ENCODE data around the gene BHLHA9. TPM values are rescaled to one million over a fixed set of nuclear protein-coding genes. Genes with fewer than 3 reads are reported as not detected.

BHLHA9 gene
- not detected in 5 replicates for total RNA-seq (2022; extraction: Qiagen RNA extraction)

GRCh38 chr17:1270210-1271029 lies at the start of gene BHLHA9:
Gene BHLHA9 (plus strand): TSS chr17:1270444. CDS start chr17:1270564, 120 bp downstream.

Other genes starting within 250 kb of the BHLHA9 start
- 112 to 131 TPM (median 122 TPM) in 5 replicates for gene ABR, start 90.5 kb upstream of the BHLHA9 start, total RNA-seq (2022; extraction: Qiagen RNA extraction)
- gene TRARG1, start 9.2 kb downstream of the BHLHA9 start, total RNA-seq (2022; extraction: Qiagen RNA extraction): not detected in 5 replicates
- gene YWHAE, start 129.8 kb downstream of the BHLHA9 start, total RNA-seq (2022; extraction: Qiagen RNA extraction): 542 to 1,108 TPM (median 563 TPM) in 5 replicates
- 76.2 to 89.8 TPM (median 85.3 TPM) in 5 replicates for gene CRK, start 185.8 kb downstream of the BHLHA9 start, total RNA-seq (2022; extraction: Qiagen RNA extraction)
- gene MYO1C, start 222.2 kb downstream of the BHLHA9 start, total RNA-seq (2022; extraction: Qiagen RNA extraction): 104 to 139 TPM (median 136 TPM) in 5 replicates
- 21.6 to 25.3 TPM (median 24.5 TPM) in 5 replicates for gene INPP5K, start 246.2 kb downstream of the BHLHA9 start, total RNA-seq (2022; extraction: Qiagen RNA extraction)